Measurements from ENCODE around the gene EHD2.

- TF ChIP-seq, protein P1, sequence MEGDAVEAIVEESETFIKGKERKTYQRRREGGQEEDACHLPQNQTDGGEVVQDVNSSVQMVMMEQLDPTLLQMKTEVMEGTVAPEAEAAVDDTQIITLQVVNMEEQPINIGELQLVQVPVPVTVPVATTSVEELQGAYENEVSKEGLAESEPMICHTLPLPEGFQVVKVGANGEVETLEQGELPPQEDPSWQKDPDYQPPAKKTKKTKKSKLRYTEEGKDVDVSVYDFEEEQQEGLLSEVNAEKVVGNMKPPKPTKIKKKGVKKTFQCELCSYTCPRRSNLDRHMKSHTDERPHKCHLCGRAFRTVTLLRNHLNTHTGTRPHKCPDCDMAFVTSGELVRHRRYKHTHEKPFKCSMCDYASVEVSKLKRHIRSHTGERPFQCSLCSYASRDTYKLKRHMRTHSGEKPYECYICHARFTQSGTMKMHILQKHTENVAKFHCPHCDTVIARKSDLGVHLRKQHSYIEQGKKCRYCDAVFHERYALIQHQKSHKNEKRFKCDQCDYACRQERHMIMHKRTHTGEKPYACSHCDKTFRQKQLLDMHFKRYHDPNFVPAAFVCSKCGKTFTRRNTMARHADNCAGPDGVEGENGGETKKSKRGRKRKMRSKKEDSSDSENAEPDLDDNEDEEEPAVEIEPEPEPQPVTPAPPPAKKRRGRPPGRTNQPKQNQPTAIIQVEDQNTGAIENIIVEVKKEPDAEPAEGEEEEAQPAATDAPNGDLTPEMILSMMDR (IDR thresholded peaks at IDR 0.05): no peak
- TF ChIP-seq POLR2A (IDR thresholded peaks at IDR 0.05) (no peak), POLR2AphosphoS5 (IDR thresholded peaks at IDR 0.05) (no peak)
Observed at GRCh38 chr19:47786566-47786965, 73.3 kb downstream of the EHD2 start.

Measured in gastroesophageal sphincter (tissue), 3 donors.